K562 (cell line): ENCODE data around the gene PRIM1. TPM values are rescaled to one million over a fixed set of nuclear protein-coding genes. Genes with fewer than 3 reads are reported as not detected.
A peak's percentile ranks its signal among the peaks of the same experiment; 100 is the strongest.

Source experiments
- CHAMP1 ChIP-seq: fragments of 450-650 bp; IDR thresholded peaks from 2 replicates; pipeline ENCODE4 v1.6.1; 2016; ENCODE audit warnings: mild to moderate bottlenecking
- MYNN ChIP-seq, 2 experiments: sonication (generic); formaldehyde crosslinking in 1 of 2; IDR thresholded peaks; 2 replicates each; pipeline versions ENCODE4 v1.5.0 to v1.6.1; 2016 to 2020; ENCODE audit warnings: antibody characterized with exemption in 1 of 2, missing genetic modification reagents in 1 of 2
- POLR2A ChIP-seq: fragments of 450-650 bp; conservative IDR thresholded peaks from 2 replicates; pipeline ENCODE4 v1.6.1; 2016
- RBBP5 ChIP-seq: fragments of 200-600 bp; sonication (generic); IDR thresholded peaks from 2 replicates; pipeline ENCODE4 v1.6.1; 2012; ENCODE audit warnings: borderline replicate concordance, mild to moderate bottlenecking, low read length, control low read depth, inconsistent platforms; ENCODE audit not compliant: insufficient read depth, poor library complexity, severe bottlenecking
- RCOR1 ChIP-seq, 2 experiments: IDR thresholded peaks; 2 replicates each; pipeline ENCODE4 v1.6.1; 2012; ENCODE audit warnings: low read depth in 2 of 2, low read length in 2 of 2, borderline replicate concordance in 1 of 2, improper control_type of control experiment in 1 of 2
- SMAD2 ChIP-seq: fragments of 150-350 bp; IDR thresholded peaks from 2 replicates; pipeline ENCODE4 v1.6.1; 2014; ENCODE audit warnings: low read depth, mild to moderate bottlenecking, low read length
- TSC22D4 ChIP-seq: fragments of 450-650 bp; IDR thresholded peaks from 2 replicates; pipeline ENCODE4 v1.6.1; 2016; ENCODE audit warnings: missing genetic modification characterization, missing biosample characterization, control low read depth
- ZNF184 ChIP-seq: sonication (generic); formaldehyde crosslinking; IDR thresholded peaks from 2 replicates; pipeline ENCODE4 v1.5.0; 2020; ENCODE audit warnings: missing genetic modification reagents
- ZNF707 ChIP-seq: fragments of 250-450 bp; sonication (Bioruptor Pico); conservative IDR thresholded peaks from 2 replicates; pipeline ENCODE4 v1.8.0; 2022; ENCODE audit warnings: inconsistent platforms, mild to moderate bottlenecking, moderate library complexity
- polyA plus RNA-seq, 8 experiments: library from polyadenylated mRNA; depleted of rRNA in 4 of 8; stranded (reverse) in 5 of 8; unstranded in 3 of 8; fragments of >200 nt; fragmentation: Nextera tagmentation in 2 of 8; fragmentation: Illumina TruSeq in 1 of 8; extraction: Ambion mirVana in 2 of 8; extraction: Trizol in 1 of 8; gene quantifications; 2 replicates each; pipeline versions ENCODE4 v1.2.1 to v1.2.3, GENCODE V29; 2011 to 2014; ENCODE audit warnings: inconsistent platforms in 1 of 8, missing spikeins in 1 of 8
- total RNA-seq, 7 experiments: library from RNA; depleted of rRNA in 6 of 7; stranded (reverse); fragments of >200 nt in 6 of 7; fragmentation: Illumina TruSeq in 2 of 7; extraction: Trizol in 2 of 7; gene quantifications; 2 replicates each; pipeline versions ENCODE4 v1.2.1 to v1.2.3, GENCODE V29; 2011 to 2021; ENCODE audit warnings: low replicate concordance in 1 of 7
- TF ChIP-seq, protein P1 (sequence below): fragments of 250-450 bp; sonication (Bioruptor Pico); IDR thresholded peaks from 2 replicates; pipeline ENCODE4 v1.9.0; 2021; ENCODE audit warnings: mild to moderate bottlenecking, inconsistent platforms
- TF ChIP-seq, protein P2 (sequence below): fragments of 250-450 bp; sonication (Bioruptor Pico); IDR thresholded peaks from 2 replicates; pipeline ENCODE4 v1.5.0; 2022; ENCODE audit warnings: mild to moderate bottlenecking
- TF ChIP-seq, protein P3 (sequence below): fragments of 450-650 bp; IDR thresholded peaks from 2 replicates; pipeline ENCODE4 v1.6.1; 2018; ENCODE audit not compliant: partially characterized antibody
- TF ChIP-seq, protein P4 (sequence below), 2 experiments: fragments of 450-650 bp; conservative IDR thresholded peaks; 2 replicates each; pipeline ENCODE4 v1.6.1; 2017; ENCODE audit warnings: mild to moderate bottlenecking in 2 of 2, moderate library complexity in 2 of 2

The PRIM1 gene
- total and polyA plus RNA-seq, 9 of the 15 experiments (the other 6 are each of a cell fraction or from before 2014, with no cell fraction given) = 67.2 to 179 (median 140) TPM

GRCh38 chr12:56751712-56752598, at the start of gene PRIM1 (continued):
- TF ChIP-seq CHAMP1 = no peak
- TF ChIP-seq, protein P1, sequence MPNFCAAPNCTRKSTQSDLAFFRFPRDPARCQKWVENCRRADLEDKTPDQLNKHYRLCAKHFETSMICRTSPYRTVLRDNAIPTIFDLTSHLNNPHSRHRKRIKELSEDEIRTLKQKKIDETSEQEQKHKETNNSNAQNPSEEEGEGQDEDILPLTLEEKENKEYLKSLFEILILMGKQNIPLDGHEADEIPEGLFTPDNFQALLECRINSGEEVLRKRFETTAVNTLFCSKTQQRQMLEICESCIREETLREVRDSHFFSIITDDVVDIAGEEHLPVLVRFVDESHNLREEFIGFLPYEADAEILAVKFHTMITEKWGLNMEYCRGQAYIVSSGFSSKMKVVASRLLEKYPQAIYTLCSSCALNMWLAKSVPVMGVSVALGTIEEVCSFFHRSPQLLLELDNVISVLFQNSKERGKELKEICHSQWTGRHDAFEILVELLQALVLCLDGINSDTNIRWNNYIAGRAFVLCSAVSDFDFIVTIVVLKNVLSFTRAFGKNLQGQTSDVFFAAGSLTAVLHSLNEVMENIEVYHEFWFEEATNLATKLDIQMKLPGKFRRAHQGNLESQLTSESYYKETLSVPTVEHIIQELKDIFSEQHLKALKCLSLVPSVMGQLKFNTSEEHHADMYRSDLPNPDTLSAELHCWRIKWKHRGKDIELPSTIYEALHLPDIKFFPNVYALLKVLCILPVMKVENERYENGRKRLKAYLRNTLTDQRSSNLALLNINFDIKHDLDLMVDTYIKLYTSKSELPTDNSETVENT = no peak
- TF ChIP-seq, protein P2, sequence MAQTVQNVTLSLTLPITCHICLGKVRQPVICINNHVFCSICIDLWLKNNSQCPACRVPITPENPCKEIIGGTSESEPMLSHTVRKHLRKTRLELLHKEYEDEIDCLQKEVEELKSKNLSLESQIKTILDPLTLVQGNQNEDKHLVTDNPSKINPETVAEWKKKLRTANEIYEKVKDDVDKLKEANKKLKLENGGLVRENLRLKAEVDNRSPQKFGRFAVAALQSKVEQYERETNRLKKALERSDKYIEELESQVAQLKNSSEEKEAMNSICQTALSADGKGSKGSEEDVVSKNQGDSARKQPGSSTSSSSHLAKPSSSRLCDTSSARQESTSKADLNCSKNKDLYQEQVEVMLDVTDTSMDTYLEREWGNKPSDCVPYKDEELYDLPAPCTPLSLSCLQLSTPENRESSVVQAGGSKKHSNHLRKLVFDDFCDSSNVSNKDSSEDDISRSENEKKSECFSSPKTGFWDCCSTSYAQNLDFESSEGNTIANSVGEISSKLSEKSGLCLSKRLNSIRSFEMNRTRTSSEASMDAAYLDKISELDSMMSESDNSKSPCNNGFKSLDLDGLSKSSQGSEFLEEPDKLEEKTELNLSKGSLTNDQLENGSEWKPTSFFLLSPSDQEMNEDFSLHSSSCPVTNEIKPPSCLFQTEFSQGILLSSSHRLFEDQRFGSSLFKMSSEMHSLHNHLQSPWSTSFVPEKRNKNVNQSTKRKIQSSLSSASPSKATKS (CRISPR knock-in tag) = no peak
- TF ChIP-seq RBBP5 = peak; percentile 86
- TF ChIP-seq, protein P3, sequence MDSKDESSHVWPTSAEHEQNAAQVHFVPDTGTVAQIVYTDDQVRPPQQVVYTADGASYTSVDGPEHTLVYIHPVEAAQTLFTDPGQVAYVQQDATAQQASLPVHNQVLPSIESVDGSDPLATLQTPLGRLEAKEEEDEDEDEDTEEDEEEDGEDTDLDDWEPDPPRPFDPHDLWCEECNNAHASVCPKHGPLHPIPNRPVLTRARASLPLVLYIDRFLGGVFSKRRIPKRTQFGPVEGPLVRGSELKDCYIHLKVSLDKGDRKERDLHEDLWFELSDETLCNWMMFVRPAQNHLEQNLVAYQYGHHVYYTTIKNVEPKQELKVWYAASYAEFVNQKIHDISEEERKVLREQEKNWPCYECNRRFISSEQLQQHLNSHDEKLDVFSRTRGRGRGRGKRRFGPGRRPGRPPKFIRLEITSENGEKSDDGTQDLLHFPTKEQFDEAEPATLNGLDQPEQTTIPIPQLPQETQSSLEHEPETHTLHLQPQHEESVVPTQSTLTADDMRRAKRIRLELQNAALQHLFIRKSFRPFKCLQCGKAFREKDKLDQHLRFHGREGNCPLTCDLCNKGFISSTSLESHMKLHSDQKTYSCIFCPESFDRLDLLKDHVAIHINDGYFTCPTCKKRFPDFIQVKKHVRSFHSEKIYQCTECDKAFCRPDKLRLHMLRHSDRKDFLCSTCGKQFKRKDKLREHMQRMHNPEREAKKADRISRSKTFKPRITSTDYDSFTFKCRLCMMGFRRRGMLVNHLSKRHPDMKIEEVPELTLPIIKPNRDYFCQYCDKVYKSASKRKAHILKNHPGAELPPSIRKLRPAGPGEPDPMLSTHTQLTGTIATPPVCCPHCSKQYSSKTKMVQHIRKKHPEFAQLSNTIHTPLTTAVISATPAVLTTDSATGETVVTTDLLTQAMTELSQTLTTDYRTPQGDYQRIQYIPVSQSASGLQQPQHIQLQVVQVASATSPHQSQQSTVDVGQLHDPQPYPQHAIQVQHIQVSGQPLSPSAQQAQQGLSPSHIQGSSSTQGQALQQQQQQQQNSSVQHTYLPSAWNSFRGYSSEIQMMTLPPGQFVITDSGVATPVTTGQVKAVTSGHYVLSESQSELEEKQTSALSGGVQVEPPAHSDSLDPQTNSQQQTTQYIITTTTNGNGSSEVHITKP = peak; percentile 34
- no peak for TF ChIP-seq ZNF707 (CRISPR knock-in tag)
- no peak for TF ChIP-seq ZNF184 (CRISPR knock-in tag)
- TF ChIP-seq SMAD2 = no peak
- TF ChIP-seq TSC22D4 (tag) = no peak
- no peak for TF ChIP-seq MYNN (IDR thresholded peaks at IDR 0.05)
- TF ChIP-seq MYNN (CRISPR knock-in tag; IDR thresholded peaks at IDR 0.05) = no peak
- TF ChIP-seq RCOR1 (IDR thresholded peaks at IDR 0.05; ENCODE audit: borderline replicate concordance in 1 of 2, low read depth in 2 of 2, low read length in 2 of 2) = peak in 1 of 2 experiments; percentile 32; a peak in 1 of 4 replicates
- TF ChIP-seq POLR2A = peak; percentile 94
- TF ChIP-seq, protein P4, sequence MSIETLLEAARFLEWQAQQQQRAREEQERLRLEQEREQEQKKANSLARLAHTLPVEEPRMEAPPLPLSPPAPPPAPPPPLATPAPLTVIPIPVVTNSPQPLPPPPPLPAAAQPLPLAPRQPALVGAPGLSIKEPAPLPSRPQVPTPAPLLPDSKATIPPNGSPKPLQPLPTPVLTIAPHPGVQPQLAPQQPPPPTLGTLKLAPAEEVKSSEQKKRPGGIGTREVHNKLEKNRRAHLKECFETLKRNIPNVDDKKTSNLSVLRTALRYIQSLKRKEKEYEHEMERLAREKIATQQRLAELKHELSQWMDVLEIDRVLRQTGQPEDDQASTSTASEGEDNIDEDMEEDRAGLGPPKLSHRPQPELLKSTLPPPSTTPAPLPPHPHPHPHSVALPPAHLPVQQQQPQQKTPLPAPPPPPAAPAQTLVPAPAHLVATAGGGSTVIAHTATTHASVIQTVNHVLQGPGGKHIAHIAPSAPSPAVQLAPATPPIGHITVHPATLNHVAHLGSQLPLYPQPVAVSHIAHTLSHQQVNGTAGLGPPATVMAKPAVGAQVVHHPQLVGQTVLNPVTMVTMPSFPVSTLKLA (conservative IDR thresholded peaks at IDR 0.05) = peak; percentile 45 to 76; a peak in 3 of 4 replicates
